ENCODE measurements around the gene BPI.

DNA sequence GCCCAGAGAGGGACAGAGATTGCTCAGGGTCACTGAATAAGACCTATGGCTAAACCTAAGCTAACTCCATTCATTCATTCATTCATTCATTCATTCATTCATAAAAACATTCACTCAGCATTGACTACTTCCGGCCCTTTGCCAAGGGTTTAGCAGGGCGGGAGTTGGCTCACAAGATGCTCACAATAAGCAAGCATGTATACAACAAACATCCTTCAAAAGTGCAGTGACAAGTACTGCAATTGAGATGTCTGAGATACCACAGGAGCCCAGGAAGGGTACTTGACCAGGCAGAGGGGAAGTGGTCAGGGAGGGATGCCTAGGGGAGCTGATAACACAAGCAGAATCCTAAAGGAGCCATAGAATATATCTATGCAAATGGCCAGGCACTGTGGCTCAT lies 25.2 kb upstream of the BPI start:
- no peak for TF ChIP-seq POLR2A (IDR thresholded peaks at IDR 0.05; ENCODE audit: extremely low read depth, insufficient read length)
- TF ChIP-seq, protein P1, sequence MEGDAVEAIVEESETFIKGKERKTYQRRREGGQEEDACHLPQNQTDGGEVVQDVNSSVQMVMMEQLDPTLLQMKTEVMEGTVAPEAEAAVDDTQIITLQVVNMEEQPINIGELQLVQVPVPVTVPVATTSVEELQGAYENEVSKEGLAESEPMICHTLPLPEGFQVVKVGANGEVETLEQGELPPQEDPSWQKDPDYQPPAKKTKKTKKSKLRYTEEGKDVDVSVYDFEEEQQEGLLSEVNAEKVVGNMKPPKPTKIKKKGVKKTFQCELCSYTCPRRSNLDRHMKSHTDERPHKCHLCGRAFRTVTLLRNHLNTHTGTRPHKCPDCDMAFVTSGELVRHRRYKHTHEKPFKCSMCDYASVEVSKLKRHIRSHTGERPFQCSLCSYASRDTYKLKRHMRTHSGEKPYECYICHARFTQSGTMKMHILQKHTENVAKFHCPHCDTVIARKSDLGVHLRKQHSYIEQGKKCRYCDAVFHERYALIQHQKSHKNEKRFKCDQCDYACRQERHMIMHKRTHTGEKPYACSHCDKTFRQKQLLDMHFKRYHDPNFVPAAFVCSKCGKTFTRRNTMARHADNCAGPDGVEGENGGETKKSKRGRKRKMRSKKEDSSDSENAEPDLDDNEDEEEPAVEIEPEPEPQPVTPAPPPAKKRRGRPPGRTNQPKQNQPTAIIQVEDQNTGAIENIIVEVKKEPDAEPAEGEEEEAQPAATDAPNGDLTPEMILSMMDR (IDR thresholded peaks at IDR 0.05; ENCODE audit: low read depth, low read length): no peak
- TF ChIP-seq, protein P2, sequence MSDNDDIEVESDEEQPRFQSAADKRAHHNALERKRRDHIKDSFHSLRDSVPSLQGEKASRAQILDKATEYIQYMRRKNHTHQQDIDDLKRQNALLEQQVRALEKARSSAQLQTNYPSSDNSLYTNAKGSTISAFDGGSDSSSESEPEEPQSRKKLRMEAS (IDR thresholded peaks at IDR 0.05; ENCODE audit: low read depth, low read length): no peak
